HepG2 (cell line): ENCODE measurements around the gene ARIH1.

Source experiments
- POLR2AphosphoS5 ChIP-seq: IDR thresholded peaks from 2 replicates; pipeline ENCODE4 v1.6.1; 2012; ENCODE audit warnings: low read depth, low read length
- ZNF44 ChIP-seq: sonication (generic); formaldehyde crosslinking; IDR thresholded peaks from 2 replicates; pipeline ENCODE4 v1.5.1; 2020; ENCODE audit warnings: mild to moderate bottlenecking, missing genetic modification reagents

DNA sequence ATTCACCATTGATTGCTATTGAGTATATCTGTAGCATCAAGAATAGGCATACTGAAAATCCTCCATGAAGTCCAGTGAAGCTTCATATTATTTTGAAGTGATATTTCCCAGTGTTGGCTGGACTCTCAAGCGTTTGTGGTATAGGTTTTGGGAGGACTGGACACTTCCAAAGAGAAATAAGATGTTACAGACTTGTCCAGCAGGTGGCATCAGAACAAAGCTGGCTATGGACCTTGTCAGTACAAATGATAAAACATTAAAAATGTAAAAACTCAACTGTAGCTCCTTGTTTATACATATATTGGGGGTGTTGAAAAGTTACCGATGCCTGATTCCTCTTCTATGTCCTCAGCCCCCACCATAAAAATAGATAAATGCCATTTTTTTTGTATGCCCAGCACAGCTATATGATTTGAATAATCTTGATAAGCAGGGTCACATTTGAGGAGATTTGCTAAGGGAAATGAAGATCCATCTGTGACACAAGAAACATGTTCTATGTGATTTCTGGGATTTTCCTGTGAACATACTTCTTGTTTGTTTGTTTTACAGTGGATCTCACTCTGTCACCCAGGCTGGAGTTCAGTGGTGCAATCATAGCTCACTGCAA, 125.8 kb downstream of the ARIH1 start:
- TF ChIP-seq ZNF44 (CRISPR knock-in tag): no peak
- no peak for TF ChIP-seq POLR2AphosphoS5
